Stimulated activated naive B cell treated with anti-CD40 and anti-IgM and Interleukin-4, amounts not matched to agents 10 μg/mL and 1 μg/mL and 100 μg/mL, for 72 hours (primary cell): ENCODE measurements around the gene TRIM4.
"Not testable (repeated sequence)": the region's sequence is repeated elsewhere in the genome, so short reads cannot be mapped to it uniquely, and the experiment has no call there.

Source experiments
- ATAC-seq, 2 donors: fragments of 150-1000 bp; cut with Tn5 transposase; replicated peaks; 2 replicates each; pipeline ENCODE4 v1.10.0; 2021; ENCODE audit warnings: moderate library complexity in 1 of 2
- DNase-seq: peaks from one replicate; pipeline ENCODE4 v3.0.0; 2021
- H3K27ac Mint-ChIP-seq: one replicate; pipeline ENCODE4 v1.8.0; 2022; ENCODE audit warnings: mild to moderate bottlenecking, mixed read lengths
- H3K27me3 Mint-ChIP-seq, 2 donors: one replicate each; pipeline ENCODE4 v1.8.0; 2022; ENCODE audit warnings: mixed read lengths in 2 of 2
- H3K36me3 Mint-ChIP-seq, 2 donors: one replicate each; pipeline ENCODE4 v1.8.0; 2022; ENCODE audit warnings: mixed read lengths in 2 of 2, mild to moderate bottlenecking in 1 of 2
- H3K4me1 Mint-ChIP-seq, 2 donors: one replicate each; pipeline ENCODE4 v1.8.0; 2022; ENCODE audit warnings: mixed read lengths in 2 of 2, mild to moderate bottlenecking in 1 of 2
- H3K4me3 Mint-ChIP-seq, 2 donors: one replicate each; pipeline ENCODE4 v1.8.0; 2022; ENCODE audit warnings: mild to moderate bottlenecking in 2 of 2, mixed read lengths in 2 of 2, moderate library complexity in 1 of 2
- H3K9me3 Mint-ChIP-seq, 2 donors: one replicate each; pipeline ENCODE4 v1.8.0; 2022; ENCODE audit warnings: mixed read lengths in 2 of 2, mild to moderate bottlenecking in 1 of 2

The TRIM4 gene

GRCh38 chr7:99918959-99919813, at the start of gene TRIM4:
TSS of gene TRIM4 (minus strand) at chr7:99919530. CDS start at chr7:99919401, 129 bp downstream.
- DNase-seq (peak; percentile 91), ATAC-seq (peak; percentile 99)
- Mint-ChIP-seq H3K4me1 (peaks cover 30 to 44% of the 10 kb centered on the region in 2 donors), H3K27me3 (no peaks in the 10 kb centered on the region), H3K36me3 (peaks cover 36 to 49% of the 10 kb centered on the region in 2 donors), H3K4me3 (peak within 1 kb of the TSS; percentile 96), H3K9me3 (no peaks in the 10 kb centered on the region), H3K27ac (peak within 1 kb of the TSS; percentile 98)

- Mint-ChIP-seq H3K27me3 (peaks cover 59 to 73% of the 10 kb centered on the region in 2 donors), H3K27ac (no peak overlapping the region), H3K9me3 (no peaks in the 10 kb centered on the region), H3K36me3 (peaks cover 0 to 3% of the 10 kb centered on the region in 2 donors), H3K4me1 (no peaks in the 10 kb centered on the region), H3K4me3 (no peak overlapping the region)
- no peak for DNase-seq
- ATAC-seq = no peak
Measured at GRCh38 chr7:99958564-99959227, 39.4 kb upstream of the TRIM4 start.

- peaks cover 0 to 6% of the 10 kb centered on the region in 2 donors for H3K9me3 Mint-ChIP-seq
- H3K27ac Mint-ChIP-seq = no peak overlapping the region
- ATAC-seq = no peak
Measured at GRCh38 chr7:99955247-99955646, 35.9 kb upstream of the TRIM4 start.

GRCh38 chr7:99954643-99955042, 35.3 kb upstream of the TRIM4 start:
- H3K4me1 Mint-ChIP-seq, ATAC-seq, DNase-seq, H3K9me3 Mint-ChIP-seq, H3K36me3 Mint-ChIP-seq, H3K4me3 Mint-ChIP-seq, H3K27ac Mint-ChIP-seq: not testable (repeated sequence)
- H3K27me3 Mint-ChIP-seq = peaks cover 45 to 47% of the 10 kb centered on the region in 2 donors

More at GRCh38 chr7:99955247-99955646, 35.9 kb upstream of the TRIM4 start:
- H3K4me1 Mint-ChIP-seq = no peaks in the 10 kb centered on the region
- peaks cover 45 to 47% of the 10 kb centered on the region in 2 donors for H3K27me3 Mint-ChIP-seq
- DNase-seq = no peak
- H3K36me3 Mint-ChIP-seq = peaks cover 0 to 3% of the 10 kb centered on the region in 2 donors
- no peak overlapping the region for H3K4me3 Mint-ChIP-seq

GRCh38 chr7:99953649-99954048, 34.3 kb upstream of the TRIM4 start:
- H3K36me3 Mint-ChIP-seq = peaks cover 0 to 6% of the 10 kb centered on the region in 2 donors
- H3K9me3 Mint-ChIP-seq = peaks cover 6 to 10% of the 10 kb centered on the region in 2 donors
- no peak overlapping the region for H3K27ac Mint-ChIP-seq
- H3K4me1 Mint-ChIP-seq = no peaks in the 10 kb centered on the region
- peaks cover 45 to 47% of the 10 kb centered on the region in 2 donors for H3K27me3 Mint-ChIP-seq
- no peak for DNase-seq
- H3K4me3 Mint-ChIP-seq = no peak overlapping the region
- ATAC-seq = no peak

- not testable (repeated sequence) for DNase-seq, H3K4me1 Mint-ChIP-seq, ATAC-seq, H3K27ac Mint-ChIP-seq, H3K4me3 Mint-ChIP-seq, H3K36me3 Mint-ChIP-seq
- peaks cover 49 to 51% of the 10 kb centered on the region in 2 donors for H3K27me3 Mint-ChIP-seq
- H3K9me3 Mint-ChIP-seq = peaks cover 6 to 10% of the 10 kb centered on the region in 2 donors
Measured at GRCh38 chr7:99952649-99953048, 33.3 kb upstream of the TRIM4 start.

- Mint-ChIP-seq H3K27me3 (peaks cover 53 to 58% of the 10 kb centered on the region in 2 donors), H3K9me3 (peaks cover 6 to 10% of the 10 kb centered on the region in 2 donors)
- ATAC-seq, H3K36me3 Mint-ChIP-seq, H3K4me1 Mint-ChIP-seq, H3K4me3 Mint-ChIP-seq, H3K27ac Mint-ChIP-seq, DNase-seq: not testable (repeated sequence)
Measured at GRCh38 chr7:99950819-99951218, 31.5 kb upstream of the TRIM4 start.

- H3K27ac Mint-ChIP-seq = no peak overlapping the region
- no peak for ATAC-seq
- no peaks in the 10 kb centered on the region for H3K4me1 Mint-ChIP-seq
- peaks cover 6 to 10% of the 10 kb centered on the region in 2 donors for H3K9me3 Mint-ChIP-seq
- H3K4me3 Mint-ChIP-seq = no peak overlapping the region
- peaks cover 0 to 6% of the 10 kb centered on the region in 2 donors for H3K36me3 Mint-ChIP-seq
- peaks cover 45 to 47% of the 10 kb centered on the region in 2 donors for H3K27me3 Mint-ChIP-seq
- DNase-seq = no peak
Measured at GRCh38 chr7:99949645-99950228, 30.4 kb upstream of the TRIM4 start.

- DNase-seq (no peak), ATAC-seq (no peak)
- Mint-ChIP-seq H3K27me3 (peaks cover 39 to 42% of the 10 kb centered on the region in 2 donors), H3K4me3 (no peak overlapping the region), H3K36me3 (peaks cover 0 to 4% of the 10 kb centered on the region in 2 donors), H3K9me3 (peaks cover 6 to 10% of the 10 kb centered on the region in 2 donors), H3K4me1 (peaks cover 6 to 8% of the 10 kb centered on the region in 2 donors), H3K27ac (no peak overlapping the region)
Measured at GRCh38 chr7:99947608-99948007, 28.3 kb upstream of the TRIM4 start.

GRCh38 chr7:99944497-99945070, 25.3 kb upstream of the TRIM4 start:
- DNase-seq (no peak), ATAC-seq (no peak)
- Mint-ChIP-seq H3K27ac (no peak overlapping the region), H3K9me3 (peaks cover 2% of the 10 kb centered on the region in 2 donors), H3K4me1 (peaks cover 6 to 8% of the 10 kb centered on the region in 2 donors), H3K4me3 (no peak overlapping the region), H3K27me3 (peaks cover 45% of the 10 kb centered on the region in 2 donors), H3K36me3 (peaks cover 0 to under 1% of the 10 kb centered on the region in 2 donors)

GRCh38 chr7:99943641-99944496, 24.5 kb upstream of the TRIM4 start:
- peak overlapping the region; percentile 22 to 55 for H3K4me3 Mint-ChIP-seq
- DNase-seq (no peak), ATAC-seq (no peak)
- H3K27ac Mint-ChIP-seq = no peak overlapping the region
- peaks cover 6 to 8% of the 10 kb centered on the region in 2 donors for H3K4me1 Mint-ChIP-seq
- peaks cover 45 to 46% of the 10 kb centered on the region in 2 donors for H3K27me3 Mint-ChIP-seq
- H3K36me3 Mint-ChIP-seq = peaks cover 0 to 3% of the 10 kb centered on the region in 2 donors
- peaks cover 5 to 6% of the 10 kb centered on the region in 2 donors for H3K9me3 Mint-ChIP-seq

- Mint-ChIP-seq H3K36me3 (peaks cover 0 to 3% of the 10 kb centered on the region in 2 donors), H3K4me1 (no peaks in the 10 kb centered on the region), H3K27ac (no peak overlapping the region), H3K4me3 (no peak overlapping the region), H3K9me3 (peaks cover 12 to 14% of the 10 kb centered on the region in 2 donors), H3K27me3 (peaks cover 53 to 65% of the 10 kb centered on the region in 2 donors)
- DNase-seq (no peak), ATAC-seq (no peak)
Measured at GRCh38 chr7:99938296-99938695, 19.0 kb upstream of the TRIM4 start.

GRCh38 chr7:99935009-99935408, 15.7 kb upstream of the TRIM4 start:
- not testable (repeated sequence) for ATAC-seq, H3K4me3 Mint-ChIP-seq, H3K4me1 Mint-ChIP-seq, H3K36me3 Mint-ChIP-seq, H3K27ac Mint-ChIP-seq, DNase-seq
- Mint-ChIP-seq H3K9me3 (peaks cover 12 to 14% of the 10 kb centered on the region in 2 donors), H3K27me3 (peaks cover 67 to 72% of the 10 kb centered on the region in 2 donors)
